Astrocyte of the spinal cord (primary cell): ENCODE data around the gene MYRIP.

ENCODE experiments used
- DNase-seq: peaks from one replicate; pipeline ENCODE4 v3.0.0; 2011; ENCODE audit warnings: low read depth, low spot score
- H3K4me3 ChIP-seq: 2 replicates; pipeline ENCODE4 v1.5.1; 2011; ENCODE audit warnings: low read depth, mild to moderate bottlenecking, low read length, moderate library complexity
- CTCF ChIP-seq: IDR thresholded peaks from 2 replicates; pipeline ENCODE4 v1.5.1; 2012; ENCODE audit warnings: low read depth, mild to moderate bottlenecking, low read length, inconsistent platforms
- in situ Hi-C: cut with HindIII; loops from 2 replicates; pipeline ENCODE4 v1.10.0; 2017; ENCODE audit warnings: low sequenced_read_pairs

The MYRIP gene

GRCh38 chr3:40097131-40098117, 288.0 kb downstream of the MYRIP start:
- no peak for TF ChIP-seq CTCF
- H3K4me3 ChIP-seq = no peak overlapping the region
- in situ Hi-C loops = no loop called here
- DNase-seq = no peak

GRCh38 chr3:40098261-40098759, 288.9 kb downstream of the MYRIP start:
- no peak overlapping the region for H3K4me3 ChIP-seq
- no peak for DNase-seq
- in situ Hi-C loops = no loop called here
- no peak for TF ChIP-seq CTCF

GRCh38 chr3:40099871-40100270, 290.5 kb downstream of the MYRIP start:
- in situ Hi-C loops = no loop called here
- H3K4me3 ChIP-seq = no peak overlapping the region
- no peak for TF ChIP-seq CTCF
- no peak for DNase-seq

- DNase-seq = no peak
- no peak overlapping the region for H3K4me3 ChIP-seq
- in situ Hi-C loops = no loop called here
- no peak for TF ChIP-seq CTCF
These were observed 292.8 kb downstream of the MYRIP start for GRCh38 chr3:40102182-40102581.

GRCh38 chr3:40103829-40104228, 294.4 kb downstream of the MYRIP start:
- in situ Hi-C loops = no loop called here
- no peak for DNase-seq
- H3K4me3 ChIP-seq = no peak overlapping the region
- TF ChIP-seq CTCF = no peak

- no peak overlapping the region for H3K4me3 ChIP-seq
- TF ChIP-seq CTCF = no peak
- no peak for DNase-seq
- in situ Hi-C loops = no loop called here
These were observed 295.0 kb downstream of the MYRIP start for GRCh38 chr3:40104441-40104840.
